Inflammatory macrophage treated with lipopolysaccharide for 1 hour (primary cell): ENCODE measurements around the gene UPK1A.

ENCODE experiments used
- DNase-seq, 2 donors: peaks; one replicate each; pipeline ENCODE4 v3.0.0-alpha.2; 2020 to 2022

Gene UPK1A

GRCh38 chr19:35666251-35666913 is at the start of gene UPK1A:
Gene UPK1A (plus strand): TSS chr19:35666517. CDS start chr19:35666813, 296 bp downstream.
- DNase-seq, result no peak

- DNase-seq, result no peak
These were observed 47.5 kb upstream of the UPK1A start for GRCh38 chr19:35618857-35619256.

- DNase-seq, result no peak
These were observed 46.9 kb upstream of the UPK1A start for GRCh38 chr19:35619290-35619923.

- no peak for DNase-seq
These were observed 46.3 kb upstream of the UPK1A start for GRCh38 chr19:35620001-35620400.

GRCh38 chr19:35621708-35622107 is 44.6 kb upstream of the UPK1A start:
- DNase-seq, result no peak

GRCh38 chr19:35622750-35623149 is 43.6 kb upstream of the UPK1A start:
- DNase-seq, result no peak

- no peak for DNase-seq
These were observed 42.8 kb upstream of the UPK1A start for GRCh38 chr19:35623327-35624010.

GRCh38 chr19:35628264-35628564 is 38.1 kb upstream of the UPK1A start:
- no peak for DNase-seq

- peak; percentile 98 to 99 for DNase-seq
These were observed 37.6 kb upstream of the UPK1A start, which contains the start of gene RBM42 for GRCh38 chr19:35628565-35629331. Gene RBM42 (plus strand): TSS chr19:35629036. CDS start chr19:35629154, 118 bp downstream.

GRCh38 chr19:35629332-35629633 is 37.0 kb upstream of the UPK1A start:
- no peak for DNase-seq

- no peak for DNase-seq
These were observed 32.4 kb upstream of the UPK1A start for GRCh38 chr19:35633727-35634440.

GRCh38 chr19:35636651-35637050 is 29.7 kb upstream of the UPK1A start:
- DNase-seq, result no peak

- DNase-seq, result no peak
These were observed 29.2 kb upstream of the UPK1A start for GRCh38 chr19:35637165-35637564.

- no peak for DNase-seq
These were observed 27.0 kb upstream of the UPK1A start for GRCh38 chr19:35639321-35639639.

- no peak for DNase-seq
These were observed 26.5 kb upstream of the UPK1A start for GRCh38 chr19:35639863-35640262.

GRCh38 chr19:35641515-35642151 is 24.7 kb upstream of the UPK1A start, which contains the start of gene ETV2:
Gene ETV2 (plus strand): TSS chr19:35641745. CDS start chr19:35642461, 716 bp downstream.
- DNase-seq, result peak; percentile 50 to 58

- DNase-seq, result no peak
These were observed 24.0 kb upstream of the UPK1A start for GRCh38 chr19:35642312-35642711.

- DNase-seq, result no peak
These were observed 23.5 kb upstream of the UPK1A start for GRCh38 chr19:35642798-35643254.

GRCh38 chr19:35643255-35644205 is 22.8 kb upstream of the UPK1A start:
- DNase-seq, result peak; percentile 66 to 80

- DNase-seq, result peak; percentile 90 to 95
These were observed 21.9 kb upstream of the UPK1A start for GRCh38 chr19:35644206-35644986.
